SK-N-SH (cell line): ENCODE measurements around the gene FANCI. TPM values are rescaled to one million over a fixed set of nuclear protein-coding genes. Genes with fewer than 3 reads are reported as not detected.

Experiments used
- CTCF ChIA-PET: fragments of 300-600, 350-600 bp; formaldehyde crosslinking; extraction: SDS; loops from one replicate; lab custom pipeline; 2021; lab: Yijun Ruan, JAX
- POLR2A ChIA-PET: fragments of 350-600 bp; sonication (Branson Sonifier 250); formaldehyde crosslinking; extraction: SDS; loops from one replicate; lab custom pipeline; 2020; ENCODE audit warnings: antibody characterized with exemption, inconsistent platforms; lab: Yijun Ruan, JAX
- DNase-seq: peaks from one replicate; pipeline ENCODE4 v3.0.0; 2012
- H2AFZ ChIP-seq: fragments of 200-600 bp; sonication (generic); 2 replicates; pipeline ENCODE4 v1.8.1; 2016; ENCODE audit warnings: antibody characterized with exemption, mild to moderate bottlenecking, low read depth
- H3F3A ChIP-seq: fragments of 200-600 bp; sonication (generic); replicated peaks from 2 replicates; pipeline ENCODE3; 2016; ENCODE audit warnings: antibody characterized with exemption, mild to moderate bottlenecking; ENCODE audit not compliant: insufficient read depth
- H3K27ac ChIP-seq, 2 experiments: fragments of 200-500 bp in 1 of 2; fragments of 200-600 bp in 1 of 2; sonication (Bioruptor generic) in 1 of 2; sonication (generic), shearing (Covaris generic) in 1 of 2; 2 replicates each; pipeline versions ENCODE4 v1.5.1 to v1.6.1; 2014 to 2016; ENCODE audit warnings: low read depth in 2 of 2, inconsistent platforms in 1 of 2, low read length in 1 of 2, mild to moderate bottlenecking in 1 of 2, mixed read lengths in 1 of 2
- H3K27me3 ChIP-seq: fragments of 200-600 bp; sonication (generic), shearing (Covaris generic); 2 replicates; pipeline ENCODE4 v1.6.1; 2016; ENCODE audit warnings: mixed run types; ENCODE audit not compliant: insufficient read depth
- H3K36me3 ChIP-seq, 2 experiments: fragments of 200-500 bp in 1 of 2; fragments of 200-600 bp in 1 of 2; sonication (Bioruptor generic) in 1 of 2; sonication (generic) in 1 of 2; replicated peaks in 1 of 2; 2 replicates each; pipeline versions ENCODE3 to v1.5.1; 2014 to 2016; ENCODE audit warnings: low read length in 1 of 2, mild to moderate bottlenecking in 1 of 2; ENCODE audit not compliant: insufficient read depth in 2 of 2, control insufficient read depth in 1 of 2
- H3K4me1 ChIP-seq, 2 experiments: fragments of 200-500 bp in 1 of 2; fragments of 200-600 bp in 1 of 2; sonication (Bioruptor generic) in 1 of 2; sonication (generic), shearing (Covaris generic) in 1 of 2; 2 replicates each; pipeline versions ENCODE4 v1.5.1 to v1.6.1; 2014 to 2016; ENCODE audit warnings: low read depth in 1 of 2, low read length in 1 of 2, mixed run types in 1 of 2; ENCODE audit not compliant: insufficient read depth in 2 of 2, control insufficient read depth in 1 of 2
- H3K4me2 ChIP-seq: fragments of 200-600 bp; sonication (generic), shearing (Covaris generic); 2 replicates; pipeline ENCODE4 v1.6.1; 2017; ENCODE audit warnings: mixed run types
- H3K4me3 ChIP-seq, 2 experiments: fragments of 200-500 bp in 1 of 2; fragments of 200-600 bp in 1 of 2; sonication (Bioruptor generic) in 1 of 2; sonication (generic), shearing (Covaris generic) in 1 of 2; 2 replicates each; pipeline versions ENCODE4 v1.5.1 to v1.8.1; 2014 to 2016; ENCODE audit warnings: low read depth in 2 of 2, inconsistent platforms in 1 of 2, low read length in 1 of 2, mild to moderate bottlenecking in 1 of 2, mixed read lengths in 1 of 2, moderate library complexity in 1 of 2
- H3K79me2 ChIP-seq: fragments of 200-600 bp; sonication (generic); 2 replicates; pipeline ENCODE4 v1.8.1; 2017; ENCODE audit warnings: mild to moderate bottlenecking; ENCODE audit not compliant: insufficient read depth
- H3K9ac ChIP-seq: fragments of 200-600 bp; sonication (generic); 2 replicates; pipeline ENCODE4 v1.6.1; 2017; ENCODE audit warnings: mixed run types
- H3K9me2 ChIP-seq: fragments of 200-600 bp; sonication (generic); 2 replicates; pipeline ENCODE4 v1.6.1; 2017; ENCODE audit warnings: mixed run types
- H3K9me3 ChIP-seq: fragments of 200-600 bp; sonication (generic); 2 replicates; pipeline ENCODE4 v1.6.1; 2017; ENCODE audit warnings: mixed run types, mild to moderate bottlenecking, moderate library complexity
- H4K20me1 ChIP-seq: fragments of 200-600 bp; sonication (generic); 2 replicates; pipeline ENCODE4 v1.6.1; 2017; ENCODE audit warnings: mild to moderate bottlenecking, mixed run types; ENCODE audit not compliant: insufficient read depth
- EP300 ChIP-seq, 2 experiments: IDR thresholded peaks; 2 replicates each; pipeline versions ENCODE4 v1.4.0 to v1.6.1; 2012; ENCODE audit warnings: borderline replicate concordance in 1 of 2, low read depth in 1 of 2, low read length in 1 of 2
- EZH2phosphoT487 ChIP-seq: fragments of 200-600 bp; sonication (generic); IDR thresholded peaks from 2 replicates; pipeline ENCODE4 v1.6.1; 2017; ENCODE audit warnings: low read depth, mixed run types, mild to moderate bottlenecking, antibody characterized with exemption, moderate library complexity, borderline replicate concordance
- GABPA ChIP-seq: IDR thresholded peaks from 2 replicates; pipeline ENCODE4 v1.4.0; 2012; ENCODE audit warnings: low read depth, mild to moderate bottlenecking
- MEF2A ChIP-seq: IDR thresholded peaks from 2 replicates; pipeline ENCODE4 v1.4.0; 2012; ENCODE audit warnings: low read depth, borderline replicate concordance
- NFIC ChIP-seq: IDR thresholded peaks from 2 replicates; pipeline ENCODE4 v1.4.0; 2012; ENCODE audit warnings: borderline replicate concordance
- NRF1 ChIP-seq: IDR thresholded peaks from 2 replicates; pipeline ENCODE4 v1.6.1; 2012; ENCODE audit warnings: low read depth, mild to moderate bottlenecking, low read length
- RAD21 ChIP-seq: IDR thresholded peaks from 2 replicates; pipeline ENCODE4 v1.6.1; 2012; ENCODE audit warnings: mild to moderate bottlenecking, low read length
- RCOR1 ChIP-seq: fragments of 150-350 bp; IDR thresholded peaks from 2 replicates; pipeline ENCODE4 v1.6.1; 2017; ENCODE audit warnings: antibody characterized with exemption, low read length
- TAF1 ChIP-seq: IDR thresholded peaks from 2 replicates; pipeline ENCODE4 v1.6.1; 2012; ENCODE audit warnings: low read depth, mild to moderate bottlenecking, low read length, moderate library complexity, borderline replicate concordance
- WGBS: methylation state at CpG from one replicate; pipeline ENCODE4 v1.1.6; 2017; ENCODE audit warnings: low lambda C conversion rate; 5-methylcytosine and 5-hydroxymethylcytosine counted together
- polyA plus RNA-seq, 3 experiments: library from polyadenylated mRNA; depleted of rRNA; stranded (reverse); fragments of >200 nt; gene quantifications; 2 replicates each; pipeline ENCODE4 v1.2.3, GENCODE V29; 2012
- TF ChIP-seq, protein P1 (sequence below): fragments of 200-600 bp; sonication (generic); IDR thresholded peaks from 2 replicates; pipeline ENCODE4 v1.6.1; 2017; ENCODE audit warnings: antibody characterized with exemption, mild to moderate bottlenecking, moderate library complexity
- TF ChIP-seq, protein P2 (sequence below): fragments of 150-350 bp; IDR thresholded peaks from 2 replicates; pipeline ENCODE4 v1.6.1; 2016; ENCODE audit warnings: mild to moderate bottlenecking, low read depth, low read length
- TF ChIP-seq, protein P3 (sequence below): fragments of 150-350 bp; IDR thresholded peaks from 2 replicates; pipeline ENCODE4 v1.6.1; 2017; ENCODE audit warnings: antibody characterized with exemption, low read length, low read depth, borderline replicate concordance
- TF ChIP-seq, protein P4 (sequence below): IDR thresholded peaks from 2 replicates; pipeline ENCODE4 v1.6.1; 2012; ENCODE audit warnings: mild to moderate bottlenecking, low read depth, low read length, moderate library complexity

The FANCI gene
- polyA plus RNA-seq, 1 of the 3 experiments (the other 2 are of a cell fraction): 13.2 TPM

DNA sequence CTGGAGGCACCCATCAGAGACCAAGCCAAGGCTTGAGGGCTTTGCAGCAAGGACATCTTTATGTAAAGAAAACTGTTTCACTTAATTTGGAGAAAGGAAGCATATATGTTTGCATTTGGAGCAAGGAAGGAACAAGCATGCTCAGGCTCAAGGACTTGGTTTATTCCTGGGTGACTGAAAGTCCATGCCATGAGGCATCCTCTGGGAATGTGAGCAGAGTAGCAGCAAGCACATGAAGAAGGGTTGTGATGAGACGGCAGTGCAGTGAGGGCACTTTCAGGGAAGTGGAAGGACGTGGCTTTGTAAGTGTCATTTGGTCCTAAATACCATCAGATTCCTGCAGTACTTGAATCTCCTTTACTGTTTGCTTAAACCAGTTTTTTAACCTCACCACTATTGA is 64.0 kb downstream of the FANCI start:
- Histone ChIP-seq H3K27me3 (no peaks in the 10 kb centered on the region), H2AFZ (no peak overlapping the region), H3K36me3 (peaks cover 17 to 44% of the 10 kb centered on the region in 2 experiments), H3K9ac (no peak overlapping the region), H3K79me2 (no peaks in the 10 kb centered on the region), H3K9me3 (no peaks in the 10 kb centered on the region; the same call in 1 of the 2 replicates), H3K4me2 (peak overlapping the region; percentile 44), H4K20me1 (no peaks in the 10 kb centered on the region), H3K9me2 (no peaks in the 10 kb centered on the region), H3F3A (peaks cover 19% of the 10 kb centered on the region), H3K27ac (peak overlapping the region in 1 of 2 experiments; percentile 68; a peak in 2 of 4 replicates), H3K4me3 (no peak overlapping the region), H3K4me1 (peaks cover 0 to 17% of the 10 kb centered on the region in 2 experiments; a peak in 2 of 4 replicates)
- no peak for DNase-seq
- 55% methylated on average over 2 of the region's 2 CpGs for WGBS
- TF ChIP-seq TAF1 (no peak), EP300 (IDR thresholded peaks at IDR 0.05; ENCODE audit: borderline replicate concordance in 1 of 2, low read depth in 1 of 2, low read length in 1 of 2) (no peak), MEF2A (no peak), RCOR1 (no peak), EZH2phosphoT487 (no peak), GABPA (no peak), NFIC (no peak), NRF1 (no peak), RAD21 (no peak)
- TF ChIP-seq, protein P1, sequence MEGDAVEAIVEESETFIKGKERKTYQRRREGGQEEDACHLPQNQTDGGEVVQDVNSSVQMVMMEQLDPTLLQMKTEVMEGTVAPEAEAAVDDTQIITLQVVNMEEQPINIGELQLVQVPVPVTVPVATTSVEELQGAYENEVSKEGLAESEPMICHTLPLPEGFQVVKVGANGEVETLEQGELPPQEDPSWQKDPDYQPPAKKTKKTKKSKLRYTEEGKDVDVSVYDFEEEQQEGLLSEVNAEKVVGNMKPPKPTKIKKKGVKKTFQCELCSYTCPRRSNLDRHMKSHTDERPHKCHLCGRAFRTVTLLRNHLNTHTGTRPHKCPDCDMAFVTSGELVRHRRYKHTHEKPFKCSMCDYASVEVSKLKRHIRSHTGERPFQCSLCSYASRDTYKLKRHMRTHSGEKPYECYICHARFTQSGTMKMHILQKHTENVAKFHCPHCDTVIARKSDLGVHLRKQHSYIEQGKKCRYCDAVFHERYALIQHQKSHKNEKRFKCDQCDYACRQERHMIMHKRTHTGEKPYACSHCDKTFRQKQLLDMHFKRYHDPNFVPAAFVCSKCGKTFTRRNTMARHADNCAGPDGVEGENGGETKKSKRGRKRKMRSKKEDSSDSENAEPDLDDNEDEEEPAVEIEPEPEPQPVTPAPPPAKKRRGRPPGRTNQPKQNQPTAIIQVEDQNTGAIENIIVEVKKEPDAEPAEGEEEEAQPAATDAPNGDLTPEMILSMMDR: no peak
- TF ChIP-seq, protein P2, sequence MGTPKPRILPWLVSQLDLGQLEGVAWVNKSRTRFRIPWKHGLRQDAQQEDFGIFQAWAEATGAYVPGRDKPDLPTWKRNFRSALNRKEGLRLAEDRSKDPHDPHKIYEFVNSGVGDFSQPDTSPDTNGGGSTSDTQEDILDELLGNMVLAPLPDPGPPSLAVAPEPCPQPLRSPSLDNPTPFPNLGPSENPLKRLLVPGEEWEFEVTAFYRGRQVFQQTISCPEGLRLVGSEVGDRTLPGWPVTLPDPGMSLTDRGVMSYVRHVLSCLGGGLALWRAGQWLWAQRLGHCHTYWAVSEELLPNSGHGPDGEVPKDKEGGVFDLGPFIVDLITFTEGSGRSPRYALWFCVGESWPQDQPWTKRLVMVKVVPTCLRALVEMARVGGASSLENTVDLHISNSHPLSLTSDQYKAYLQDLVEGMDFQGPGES: no peak
- TF ChIP-seq, protein P3, sequence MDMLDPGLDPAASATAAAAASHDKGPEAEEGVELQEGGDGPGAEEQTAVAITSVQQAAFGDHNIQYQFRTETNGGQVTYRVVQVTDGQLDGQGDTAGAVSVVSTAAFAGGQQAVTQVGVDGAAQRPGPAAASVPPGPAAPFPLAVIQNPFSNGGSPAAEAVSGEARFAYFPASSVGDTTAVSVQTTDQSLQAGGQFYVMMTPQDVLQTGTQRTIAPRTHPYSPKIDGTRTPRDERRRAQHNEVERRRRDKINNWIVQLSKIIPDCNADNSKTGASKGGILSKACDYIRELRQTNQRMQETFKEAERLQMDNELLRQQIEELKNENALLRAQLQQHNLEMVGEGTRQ: no peak
- TF ChIP-seq, protein P4, sequence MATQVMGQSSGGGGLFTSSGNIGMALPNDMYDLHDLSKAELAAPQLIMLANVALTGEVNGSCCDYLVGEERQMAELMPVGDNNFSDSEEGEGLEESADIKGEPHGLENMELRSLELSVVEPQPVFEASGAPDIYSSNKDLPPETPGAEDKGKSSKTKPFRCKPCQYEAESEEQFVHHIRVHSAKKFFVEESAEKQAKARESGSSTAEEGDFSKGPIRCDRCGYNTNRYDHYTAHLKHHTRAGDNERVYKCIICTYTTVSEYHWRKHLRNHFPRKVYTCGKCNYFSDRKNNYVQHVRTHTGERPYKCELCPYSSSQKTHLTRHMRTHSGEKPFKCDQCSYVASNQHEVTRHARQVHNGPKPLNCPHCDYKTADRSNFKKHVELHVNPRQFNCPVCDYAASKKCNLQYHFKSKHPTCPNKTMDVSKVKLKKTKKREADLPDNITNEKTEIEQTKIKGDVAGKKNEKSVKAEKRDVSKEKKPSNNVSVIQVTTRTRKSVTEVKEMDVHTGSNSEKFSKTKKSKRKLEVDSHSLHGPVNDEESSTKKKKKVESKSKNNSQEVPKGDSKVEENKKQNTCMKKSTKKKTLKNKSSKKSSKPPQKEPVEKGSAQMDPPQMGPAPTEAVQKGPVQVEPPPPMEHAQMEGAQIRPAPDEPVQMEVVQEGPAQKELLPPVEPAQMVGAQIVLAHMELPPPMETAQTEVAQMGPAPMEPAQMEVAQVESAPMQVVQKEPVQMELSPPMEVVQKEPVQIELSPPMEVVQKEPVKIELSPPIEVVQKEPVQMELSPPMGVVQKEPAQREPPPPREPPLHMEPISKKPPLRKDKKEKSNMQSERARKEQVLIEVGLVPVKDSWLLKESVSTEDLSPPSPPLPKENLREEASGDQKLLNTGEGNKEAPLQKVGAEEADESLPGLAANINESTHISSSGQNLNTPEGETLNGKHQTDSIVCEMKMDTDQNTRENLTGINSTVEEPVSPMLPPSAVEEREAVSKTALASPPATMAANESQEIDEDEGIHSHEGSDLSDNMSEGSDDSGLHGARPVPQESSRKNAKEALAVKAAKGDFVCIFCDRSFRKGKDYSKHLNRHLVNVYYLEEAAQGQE: no peak
- ChIA-PET POLR2A (no interaction called here), CTCF (interaction anchor here (1.0 to 1.5 kb wide), 2 partner anchors 43 to 101 kb away, joined by 4 read pairs; no protein-coding TSS in a partner anchor)
